Stomach (tissue), 9 donors: ENCODE data around the gene AQP7. TPM values are rescaled to one million over a fixed set of nuclear protein-coding genes. Genes with fewer than 3 reads are reported as not detected.
A peak's percentile ranks its signal among the peaks of the same experiment; 100 is the strongest.

ENCODE experiments used
- DNase-seq, 2 donors: peaks; one replicate each; pipeline versions ENCODE4 v3.0.0 to v3.0.0-alpha.2; 2013 to 2019
- H3K27ac ChIP-seq, 5 donors: fragments of 200-600 bp in 4 of 5; sonication (generic) in 4 of 5; one replicate each; pipeline ENCODE4 v1.5.1; 2013 to 2019; ENCODE audit warnings: mild to moderate bottlenecking in 1 of 5, moderate library complexity in 1 of 5
- H3K27me3 ChIP-seq, 3 donors: fragments of 200-600 bp; sonication (generic); one replicate each; pipeline ENCODE4 v1.5.1; 2017 to 2019; ENCODE audit warnings: mixed run types in 1 of 3
- H3K36me3 ChIP-seq, 4 donors: fragments of 200-600 bp; sonication (generic); 1 replicate in 3 of 4; 2 replicates in 1 of 4; pipeline ENCODE4 v1.5.1; 2016 to 2019
- H3K4me1 ChIP-seq, 4 donors: fragments of 200-600 bp; sonication (generic); one replicate each; pipeline ENCODE4 v1.5.1; 2016 to 2019
- H3K4me3 ChIP-seq, 4 donors: fragments of 200-600 bp; sonication (generic) in 3 of 4; one replicate each; pipeline ENCODE4 v1.5.1; 2016 to 2019; ENCODE audit warnings: mild to moderate bottlenecking in 1 of 4
- H3K9me3 ChIP-seq, 4 donors: fragments of 200-600 bp; sonication (generic); one replicate each; pipeline ENCODE4 v1.5.1; 2016 to 2019
- CTCF ChIP-seq, 7 experiments: fragments of 450-650 bp in 4 of 7; fragments of 200-600 bp in 3 of 7; sonication (generic) in 3 of 7; IDR thresholded peaks; one replicate each; pipeline ENCODE4 v1.5.1; 2016 to 2019; ENCODE audit warnings: antibody characterized with exemption in 7 of 7, control low read depth in 2 of 7, mild to moderate bottlenecking in 1 of 7
- EP300 ChIP-seq: sonication (generic); formaldehyde crosslinking; IDR thresholded peaks from one replicate; pipeline ENCODE4 v1.6.1; 2017; ENCODE audit warnings: antibody characterized with exemption
- POLR2A ChIP-seq, 4 donors: fragments of 450-650 bp; IDR thresholded peaks; one replicate each; pipeline ENCODE4 v1.6.1; 2016; ENCODE audit warnings: antibody characterized with exemption in 4 of 4, control low read depth in 2 of 4, mild to moderate bottlenecking in 1 of 4, moderate library complexity in 1 of 4
- POLR2AphosphoS5 ChIP-seq, 3 donors: sonication (generic); formaldehyde crosslinking; IDR thresholded peaks; one replicate each; pipeline ENCODE4 v1.6.1; 2016; ENCODE audit warnings: antibody characterized with exemption in 3 of 3
- WGBS, 5 donors: extraction: QIAGEN DNeasy Blood & Tissue Kit in 3 of 5; methylation state at CpG; one replicate each; pipeline versions ENCODE4 v1.1.5 to v1.1.7; 2013 to 2018; 5-methylcytosine and 5-hydroxymethylcytosine counted together
- intact Hi-C: fragments of 100-400 bp; cut with DNase I; formaldehyde crosslinking; loops from one replicate; pipeline ENCODE4 v1.15.1; 2023; ENCODE audit warnings: low total_unique reads
- polyA plus RNA-seq, 3 donors: library from polyadenylated mRNA; stranded (reverse); fragments of 200-250 nt; gene quantifications; one replicate each; pipeline ENCODE4 v1.2.3, GENCODE V29; 2013
- total RNA-seq, 5 donors: library from RNA; depleted of rRNA; stranded (reverse); fragments of >200 nt; gene quantifications; one replicate each; pipeline versions ENCODE4 v1.1.0 to v1.2.3, GENCODE V29; 2014 to 2016
- donor health status: healthy with polysubstance abuse.
- donor health status: Bipolar disorder and iron deficiency.
- donor health status: healthy.

AQP7 gene
- total and polyA plus RNA-seq, 8 donors: 1.1 to 17.4 (median 3.3) TPM; not detected in 2

DNA sequence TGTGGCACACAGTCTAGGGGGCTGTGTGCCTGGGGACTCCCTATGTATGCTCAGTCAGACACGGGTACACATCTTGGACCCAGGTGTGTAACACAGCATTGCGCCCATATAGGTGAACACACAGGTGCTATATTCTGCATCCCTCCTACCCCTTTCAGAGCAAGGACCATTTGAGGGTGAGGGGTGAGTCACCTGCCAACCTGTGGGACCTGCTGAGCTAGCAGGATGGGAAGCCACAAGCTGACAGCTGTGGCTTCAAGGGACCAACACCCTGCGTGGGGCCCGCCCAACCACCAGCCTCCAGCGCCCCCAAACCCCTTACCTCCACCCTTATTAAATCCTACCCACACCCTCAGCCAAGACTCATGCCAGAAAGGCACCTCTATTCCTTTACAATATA lies 14.6 kb upstream of the AQP7 start:
- Histone ChIP-seq H3K27ac (no peak overlapping the region), H3K9me3 (no peaks in the 10 kb centered on the region), H3K4me3 (no peak overlapping the region), H3K27me3 (no peaks in the 10 kb centered on the region), H3K4me1 (peaks cover 20 to 41% (median 34%) of the 10 kb centered on the region in 4 donors), H3K36me3 (no peaks in the 10 kb centered on the region)
- WGBS, 5 donors: 61 to 71% (median 65%) methylated on average over 5 of the region's 5 CpGs
- no peak for DNase-seq
- TF ChIP-seq EP300 (no peak), POLR2AphosphoS5 (IDR thresholded peaks at IDR 0.05) (no peak), CTCF (IDR thresholded peaks at IDR 0.05) (no peak), POLR2A (IDR thresholded peaks at IDR 0.05) (no peak)
- intact Hi-C loops: no loop called here

DNA sequence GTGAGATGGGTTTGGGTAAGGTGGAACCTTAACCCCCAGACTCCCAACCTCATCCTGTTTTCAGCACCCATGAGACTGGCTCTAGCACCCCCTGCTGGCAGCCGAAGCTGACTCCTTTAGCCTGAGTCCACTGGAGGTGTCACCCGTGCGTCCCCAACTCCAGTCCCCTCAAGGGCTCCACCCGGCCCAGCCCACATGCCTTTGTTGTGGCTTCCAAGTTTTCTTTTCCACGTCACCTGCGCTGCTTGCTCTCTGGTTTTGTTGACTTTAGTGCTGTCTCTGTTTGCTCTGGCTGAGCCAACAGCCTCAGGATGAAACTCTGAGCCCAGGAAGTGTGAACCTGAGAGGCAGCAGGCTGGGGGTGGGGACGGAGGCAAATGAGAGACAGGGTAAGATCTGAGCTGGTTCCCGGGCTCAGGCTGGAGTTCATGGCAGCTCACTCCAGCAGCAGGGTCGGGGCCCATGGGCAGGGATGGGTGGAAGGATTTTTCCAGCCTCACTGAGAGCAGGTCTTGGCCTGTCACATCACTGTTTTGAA lies 13.2 kb upstream of the AQP7 start:
- TF ChIP-seq POLR2AphosphoS5 (IDR thresholded peaks at IDR 0.05) (peak in 2 of 3 donors; percentile 52 to 80), EP300 (no peak), CTCF (IDR thresholded peaks at IDR 0.05) (peak in 5 of 7 experiments; percentile 60 to 84 (median 69))
- H3K27ac ChIP-seq: peak overlapping the region; percentile 49 to 77 (median 55)
- peaks cover 20 to 41% (median 34%) of the 10 kb centered on the region in 4 donors for H3K4me1 ChIP-seq
- H3K27me3 ChIP-seq: no peaks in the 10 kb centered on the region
- H3K4me3 ChIP-seq: no peak overlapping the region
- intact Hi-C loops: no loop called here
- no peaks in the 10 kb centered on the region for H3K36me3 ChIP-seq
- 3 to 30% (median 9%) methylated on average over 6 to 9 of the region's 9 CpGs for WGBS, 5 donors
- peak; percentile 93 to 95 for DNase-seq
- no peaks in the 10 kb centered on the region for H3K9me3 ChIP-seq

- intact Hi-C loops: no loop called here
- peaks cover 20 to 41% (median 34%) of the 10 kb centered on the region in 4 donors for H3K4me1 ChIP-seq
- peak overlapping the region; percentile 39 to 77 (median 55) for H3K27ac ChIP-seq
- no peak overlapping the region for H3K4me3 ChIP-seq
- H3K27me3 ChIP-seq: no peaks in the 10 kb centered on the region
- DNase-seq: no peak
- H3K36me3 ChIP-seq: no peaks in the 10 kb centered on the region
- TF ChIP-seq EP300 (no peak), CTCF (IDR thresholded peaks at IDR 0.05) (no peak)
- WGBS, 5 donors: 50 to 58% (median 52%) methylated on average over 13 of the region's 13 CpGs
- H3K9me3 ChIP-seq: no peaks in the 10 kb centered on the region
Measured at GRCh38 chr9:33414889-33415500, 12.6 kb upstream of the AQP7 start.

GRCh38 chr9:33414268-33414667 lies 11.9 kb upstream of the AQP7 start:
- no peaks in the 10 kb centered on the region for H3K36me3 ChIP-seq
- H3K27me3 ChIP-seq: no peaks in the 10 kb centered on the region
- peak overlapping the region in 4 of 5 donors; percentile 49 to 77 (median 56) for H3K27ac ChIP-seq
- peak; percentile 47 to 61 for DNase-seq
- H3K4me3 ChIP-seq: no peak overlapping the region
- H3K4me1 ChIP-seq: peaks cover 20 to 41% (median 34%) of the 10 kb centered on the region in 4 donors
- WGBS, 5 donors: 17 to 27% (median 27%) methylated on average over 3 of the region's 3 CpGs
- TF ChIP-seq CTCF (IDR thresholded peaks at IDR 0.05) (no peak), POLR2AphosphoS5 (IDR thresholded peaks at IDR 0.05) (no peak), EP300 (no peak), POLR2A (IDR thresholded peaks at IDR 0.05) (no peak)
- no peaks in the 10 kb centered on the region for H3K9me3 ChIP-seq
- intact Hi-C loops: no loop called here
